Epithelial cell of prostate (primary cell): ENCODE data around the gene FGFR4.

Experiments
- DNase-seq: peaks from one replicate; pipeline ENCODE4 v3.0.0-alpha.2; 2011; ENCODE audit warnings: low read depth, low spot score
- H3K27ac ChIP-seq: fragments of 450-650 bp; 2 replicates; pipeline ENCODE4 v1.5.1; 2017; ENCODE audit warnings: mild to moderate bottlenecking

The FGFR4 gene

GRCh38 chr5:177128551-177128981 is 41.9 kb downstream of the FGFR4 start:
- H3K27ac ChIP-seq = no peak overlapping the region
- DNase-seq = no peak

GRCh38 chr5:177130211-177131018 is 43.7 kb downstream of the FGFR4 start:
- H3K27ac ChIP-seq = peak overlapping the region; percentile 17
- no peak for DNase-seq

- peak overlapping the region; percentile 17 for H3K27ac ChIP-seq
- no peak for DNase-seq
Observed at GRCh38 chr5:177131019-177131320, 44.3 kb downstream of the FGFR4 start.

- no peak for DNase-seq
- no peak overlapping the region for H3K27ac ChIP-seq
Observed at GRCh38 chr5:177131352-177132135, 44.8 kb downstream of the FGFR4 start.

GRCh38 chr5:177132136-177133095 is 45.7 kb downstream of the FGFR4 start:
- H3K27ac ChIP-seq = no peak overlapping the region
- DNase-seq = no peak

GRCh38 chr5:177133096-177133852 is 46.6 kb downstream of the FGFR4 start, which contains the start of gene NSD1:
Gene NSD1 (plus strand): TSS chr5:177133773. CDS start chr5:177135104, 1,331 bp downstream.
- no peak for DNase-seq
- peak within 1 kb of the TSS; percentile 56 for H3K27ac ChIP-seq

- DNase-seq = no peak
- peak overlapping the region; percentile 56 for H3K27ac ChIP-seq
Observed at GRCh38 chr5:177133853-177134696, 47.4 kb downstream of the FGFR4 start.

GRCh38 chr5:177134697-177135225 is 48.0 kb downstream of the FGFR4 start:
- peak overlapping the region; percentile 56 for H3K27ac ChIP-seq
- no peak for DNase-seq

GRCh38 chr5:177140312-177140711 is 53.6 kb downstream of the FGFR4 start:
- no peak overlapping the region for H3K27ac ChIP-seq

GRCh38 chr5:177141496-177141895 is 54.8 kb downstream of the FGFR4 start:
- DNase-seq = no peak
- H3K27ac ChIP-seq = no peak overlapping the region

More at GRCh38 chr5:177140312-177140711, 53.6 kb downstream of the FGFR4 start:
- no peak for DNase-seq

- no peak for DNase-seq
- no peak overlapping the region for H3K27ac ChIP-seq
Observed at GRCh38 chr5:177142098-177142611, 55.4 kb downstream of the FGFR4 start.

- no peak overlapping the region for H3K27ac ChIP-seq
- DNase-seq = no peak
Observed at GRCh38 chr5:177142778-177143177, 56.1 kb downstream of the FGFR4 start.

- no peak overlapping the region for H3K27ac ChIP-seq
- DNase-seq = no peak
Observed at GRCh38 chr5:177146891-177147638, 60.4 kb downstream of the FGFR4 start.
